Pancreas (tissue), 10 donors: ENCODE measurements around the gene RCOR2. TPM values are rescaled to one million over a fixed set of nuclear protein-coding genes. Genes with fewer than 3 reads are reported as not detected.

ENCODE experiments used
- ATAC-seq, 4 donors: fragments of 200-7000 bp; cut with Tn5 transposase; one replicate each; pipeline versions ENCODE4 v1.8.0 to v1.9.1; 2020; ENCODE audit warnings: mild to moderate bottlenecking in 4 of 4, moderate library complexity in 4 of 4
- DNase-seq, 6 donors: peaks; one replicate each; pipeline ENCODE4 v3.0.0-alpha.2; 2020
- FAIRE-seq: peaks from 2 replicates; lab custom pipeline; 2012; peaks lifted over from hg19 to GRCh38; lab: Jason Lieb, UNC
- H3K27ac ChIP-seq, 4 donors: fragments of 200-600 bp; sonication (generic); 1 replicate in 3 of 4; 2 replicates in 1 of 4; pipeline versions ENCODE4 v1.5.0 to v1.8.0; 2020
- H3K27me3 ChIP-seq, 4 donors: fragments of 200-600 bp; one replicate each; pipeline ENCODE4 v1.8.0; 2021
- H3K36me3 ChIP-seq, 3 donors: fragments of 200-600 bp; sonication (generic) in 1 of 3; one replicate each; pipeline versions ENCODE4 v1.5.0 to v1.8.0; 2020 to 2021
- H3K4me1 ChIP-seq, 3 donors: fragments of 200-600 bp; one replicate each; pipeline ENCODE4 v1.8.0; 2021
- H3K4me3 ChIP-seq, 4 donors: fragments of 200-600 bp; sonication (generic) in 2 of 4; one replicate each; pipeline versions ENCODE4 v1.5.0 to v1.8.0; 2020 to 2021
- H3K9me3 ChIP-seq, 4 donors: fragments of 200-600 bp; one replicate each; pipeline ENCODE4 v1.8.0; 2021
- WGBS, 2 donors: extraction: QIAGEN DNeasy Blood & Tissue Kit; methylation state at CpG; one replicate each; pipeline ENCODE4 v1.1.7; 2013; 5-methylcytosine and 5-hydroxymethylcytosine counted together
- intact Hi-C, 3 donors: fragments of 100-400 bp; cut with DNase I; formaldehyde crosslinking; loops; one replicate each; pipeline versions ENCODE4 v1.11.1 to v1.14.2; 2022
- polyA plus RNA-seq, 2 donors: library from polyadenylated mRNA; stranded (reverse); fragments of 200-250 nt; gene quantifications; one replicate each; pipeline ENCODE4 v1.2.3, GENCODE V29; 2013
- total RNA-seq, 6 donors: library from RNA; stranded (reverse); fragmentation: NEBNext Ultra II Directional in 4 of 6; extraction: Animal tissue kit (Norgen Biotek cat#: 25700) in 4 of 6; gene quantifications; one replicate each; pipeline versions ENCODE4 v1.2.1 to v1.2.4, GENCODE V29; 2021 to 2023
- TF ChIP-seq, protein P1 (sequence below), 4 donors: fragments of 200-600 bp; sonication (generic) in 3 of 4; IDR thresholded peaks; one replicate each; pipeline versions ENCODE4 v1.5.0 to v1.8.0; 2021; ENCODE audit warnings: antibody characterized with exemption in 4 of 4
- donor health status: healthy with polysubstance abuse.
- donor health status: DM: no; HTN: no; CAD: no; lungs with moderate emphysema.
- donor health status: DM: no; HTN: no; CAD: no.
- donor health status: control.
- donor health status: control.
- donor health status: Bipolar disorder and iron deficiency.
- donor health status: DM: yes; HTN: yes; CAD: no.
- donor health status: DM: no; HTN: no; CAD: no.
- donor health status: DM: no; HTN: no; CAD: no.
- donor health status: DM: yes; HTN: yes; CAD: no.

RCOR2 gene
- total and polyA plus RNA-seq, 8 donors, result 0.37 to 1.9 (median 0.59) TPM

DNA sequence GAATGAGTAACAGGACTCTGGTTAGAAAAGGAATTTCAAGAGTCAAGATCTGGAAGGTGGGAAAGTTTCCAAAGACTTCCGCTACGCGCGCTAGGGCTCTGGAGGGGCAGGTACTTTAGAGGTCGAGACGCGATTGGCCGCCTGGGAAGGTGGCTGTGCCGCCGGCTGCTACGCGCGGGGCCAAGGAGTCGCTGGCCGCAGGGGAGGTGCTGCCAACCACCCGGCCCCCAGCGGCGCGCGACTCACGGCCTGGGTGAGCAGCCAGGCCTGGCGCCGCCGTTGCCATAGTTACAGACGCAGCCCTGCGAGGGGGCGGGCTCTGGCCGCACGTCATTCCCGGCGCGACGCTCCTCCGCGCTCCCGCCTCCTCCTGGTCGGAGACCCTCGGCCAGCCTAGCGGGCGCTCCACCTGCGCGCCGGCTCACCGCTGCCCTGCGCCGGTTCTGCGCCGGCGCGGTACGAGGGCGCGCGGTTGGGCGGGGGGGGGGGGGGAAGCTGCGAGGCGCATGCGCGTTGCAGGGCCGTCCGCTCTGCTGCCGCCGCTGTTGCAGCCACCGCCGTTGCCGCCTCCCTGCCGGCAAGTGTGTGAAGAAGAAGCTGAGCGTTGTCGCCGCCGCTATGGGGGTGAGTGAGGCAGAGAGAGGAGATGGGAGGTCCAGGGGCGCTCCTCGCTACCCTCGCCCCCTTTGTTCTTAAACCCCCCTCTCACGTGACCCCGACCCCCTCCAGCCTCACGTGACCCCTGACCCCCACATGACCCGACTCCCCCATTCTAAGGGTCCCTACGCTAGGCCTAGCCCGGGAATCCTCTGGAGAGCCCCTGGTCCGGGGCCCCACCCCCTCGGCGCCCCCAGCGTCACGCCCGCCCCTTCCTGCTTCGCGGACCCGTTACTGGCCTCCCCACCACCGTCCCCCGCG is 21.8 kb upstream of the RCOR2 start, which contains the start of gene NAA40:
Gene NAA40 (plus strand): TSS at position 524 of the 918 bp plus-strand sequence. CDS start 95 bp downstream, at position 619.
- ATAC-seq (peak; percentile 93 to 96 (median 95)), FAIRE-seq (no peak), DNase-seq (peak; percentile 93 to 99 (median 98))
- intact Hi-C loops, result no loop called here
- WGBS, 2 donors, result 1% methylated on average over 39 to 84 of the region's 92 CpGs
- no peaks in the 10 kb centered on the region for H3K36me3 ChIP-seq
- TF ChIP-seq, protein P1, sequence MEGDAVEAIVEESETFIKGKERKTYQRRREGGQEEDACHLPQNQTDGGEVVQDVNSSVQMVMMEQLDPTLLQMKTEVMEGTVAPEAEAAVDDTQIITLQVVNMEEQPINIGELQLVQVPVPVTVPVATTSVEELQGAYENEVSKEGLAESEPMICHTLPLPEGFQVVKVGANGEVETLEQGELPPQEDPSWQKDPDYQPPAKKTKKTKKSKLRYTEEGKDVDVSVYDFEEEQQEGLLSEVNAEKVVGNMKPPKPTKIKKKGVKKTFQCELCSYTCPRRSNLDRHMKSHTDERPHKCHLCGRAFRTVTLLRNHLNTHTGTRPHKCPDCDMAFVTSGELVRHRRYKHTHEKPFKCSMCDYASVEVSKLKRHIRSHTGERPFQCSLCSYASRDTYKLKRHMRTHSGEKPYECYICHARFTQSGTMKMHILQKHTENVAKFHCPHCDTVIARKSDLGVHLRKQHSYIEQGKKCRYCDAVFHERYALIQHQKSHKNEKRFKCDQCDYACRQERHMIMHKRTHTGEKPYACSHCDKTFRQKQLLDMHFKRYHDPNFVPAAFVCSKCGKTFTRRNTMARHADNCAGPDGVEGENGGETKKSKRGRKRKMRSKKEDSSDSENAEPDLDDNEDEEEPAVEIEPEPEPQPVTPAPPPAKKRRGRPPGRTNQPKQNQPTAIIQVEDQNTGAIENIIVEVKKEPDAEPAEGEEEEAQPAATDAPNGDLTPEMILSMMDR (IDR thresholded peaks at IDR 0.05), result no peak
- H3K4me3 ChIP-seq, result peak within 1 kb of the TSS; percentile 46 to 64 (median 56)
- H3K4me1 ChIP-seq, result peaks cover 0 to 3% (median 0%) of the 10 kb centered on the region in 3 donors
- no peaks in the 10 kb centered on the region for H3K9me3 ChIP-seq
- H3K27ac ChIP-seq, result peak within 1 kb of the TSS; percentile 40 to 75 (median 61)
- no peaks in the 10 kb centered on the region for H3K27me3 ChIP-seq

GRCh38 chr11:63937713-63938478 is 20.9 kb upstream of the RCOR2 start:
- ATAC-seq (peak in 2 of 4 donors; percentile 1 to 13), FAIRE-seq (no peak), DNase-seq (no peak)
- no peaks in the 10 kb centered on the region for H3K27me3 ChIP-seq
- 18 to 19% methylated on average over 30 of the region's 30 CpGs for WGBS, 2 donors
- no peaks in the 10 kb centered on the region for H3K36me3 ChIP-seq
- H3K4me3 ChIP-seq, result peak overlapping the region; percentile 46 to 64 (median 56)
- TF ChIP-seq, protein P1 (IDR thresholded peaks at IDR 0.05), result no peak
- peak overlapping the region; percentile 40 to 75 (median 61) for H3K27ac ChIP-seq
- no peaks in the 10 kb centered on the region for H3K9me3 ChIP-seq
- H3K4me1 ChIP-seq, result peaks cover 0 to 3% (median 0%) of the 10 kb centered on the region in 3 donors
- intact Hi-C loops, result no loop called here

DNA sequence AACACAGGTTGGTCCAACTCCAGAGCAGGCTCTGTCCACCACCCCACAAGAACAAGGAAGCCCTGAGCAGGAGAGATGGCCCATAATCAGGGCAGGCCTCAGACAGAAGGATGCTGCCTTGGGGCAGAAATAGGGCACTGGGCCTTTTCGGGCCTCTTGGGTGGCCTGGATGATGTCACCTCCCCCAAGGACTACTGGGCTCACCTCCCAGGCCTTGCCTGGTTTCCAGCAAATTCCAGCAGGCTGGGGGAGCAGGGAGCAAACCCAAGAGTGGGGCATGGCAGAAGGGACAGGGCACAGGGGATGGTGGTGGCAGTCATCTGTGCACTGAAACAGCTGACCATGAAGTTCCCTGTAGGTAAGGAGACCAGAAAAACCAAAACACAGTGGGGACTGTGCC is 16.5 kb upstream of the RCOR2 start:
- peaks cover 0 to 3% (median 0%) of the 10 kb centered on the region in 3 donors for H3K4me1 ChIP-seq
- 55 to 79% methylated on average over 1 of the region's 1 CpG for WGBS, 2 donors
- H3K27ac ChIP-seq, result no peak overlapping the region
- no peaks in the 10 kb centered on the region for H3K9me3 ChIP-seq
- FAIRE-seq (no peak), DNase-seq (no peak), ATAC-seq (no peak)
- intact Hi-C loops, result no loop called here
- TF ChIP-seq, protein P1 (IDR thresholded peaks at IDR 0.05), result no peak
- no peaks in the 10 kb centered on the region for H3K36me3 ChIP-seq
- H3K4me3 ChIP-seq, result no peak overlapping the region
- no peaks in the 10 kb centered on the region for H3K27me3 ChIP-seq

DNA sequence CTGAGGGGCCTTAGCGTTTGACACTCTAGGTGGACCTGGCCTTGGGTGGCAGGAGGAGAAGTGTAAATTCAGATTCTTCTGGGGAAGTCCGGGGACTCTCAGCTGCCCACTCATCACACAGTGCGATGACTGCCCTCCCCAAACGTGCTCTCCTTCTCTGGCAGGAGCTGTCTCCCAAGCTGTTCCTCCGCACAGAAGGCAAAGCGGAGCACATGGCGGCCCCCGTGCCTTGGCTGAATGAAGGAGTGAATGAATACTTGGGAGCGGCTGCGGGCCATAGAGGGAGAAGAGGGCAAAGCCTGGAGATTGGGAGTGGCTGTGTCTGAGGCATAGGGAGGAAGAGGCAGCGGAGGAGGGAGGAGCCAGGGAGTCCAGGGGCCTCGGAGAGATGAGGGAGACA is 14.9 kb upstream of the RCOR2 start:
- intact Hi-C loops, result no loop called here
- DNase-seq (no peak), FAIRE-seq (no peak), ATAC-seq (no peak)
- no peak overlapping the region for H3K27ac ChIP-seq
- no peaks in the 10 kb centered on the region for H3K27me3 ChIP-seq
- no peaks in the 10 kb centered on the region for H3K9me3 ChIP-seq
- no peaks in the 10 kb centered on the region for H3K36me3 ChIP-seq
- TF ChIP-seq, protein P1 (IDR thresholded peaks at IDR 0.05), result no peak
- no peaks in the 10 kb centered on the region for H3K4me1 ChIP-seq
- WGBS, 2 donors, result 82 to 88% methylated on average over 12 of the region's 12 CpGs
- H3K4me3 ChIP-seq, result no peak overlapping the region
